T-cell (primary cell): ENCODE results near the gene KNL1. TPM values are rescaled to one million over a fixed set of nuclear protein-coding genes. Genes with fewer than 3 reads are reported as not detected.
"Not testable (repeated sequence)": the region's sequence is repeated elsewhere in the genome, so short reads cannot be mapped to it uniquely, and the experiment has no call there.

Experiments used
- ATAC-seq, 4 experiments: fragments of 200-7000 bp in 3 of 4; fragments of 150-1000 bp in 1 of 4; cut with Tn5 transposase; replicated peaks in 1 of 4; 1 replicate in 3 of 4; 2 replicates in 1 of 4; pipeline ENCODE4 v1.10.0; 2021; ENCODE audit warnings: moderate library complexity in 3 of 4, mild to moderate bottlenecking in 2 of 4, moderate number of reproducible peaks in 1 of 4
- CTCF ChIA-PET, 2 donors: fragments of 300-600 bp; sonication (Branson Sonifier 250); formaldehyde crosslinking; loops; one replicate each; lab custom pipeline; 2022; ENCODE audit warnings: antibody characterized with exemption in 2 of 2; lab: Charles Lee
- POLR2A ChIA-PET, 2 donors: fragments of 300-600 bp; sonication (Branson Sonifier 250); formaldehyde crosslinking; loops; one replicate each; lab custom pipeline; 2022; ENCODE audit warnings: antibody characterized with exemption in 2 of 2; lab: Charles Lee
- DNase-seq, 35 experiments: peaks; one replicate each; pipeline versions ENCODE4 v3.0.0 to v3.0.0-alpha.2; 2013 to 2023
- H3K27ac ChIP-seq: one replicate; pipeline ENCODE4 v1.5.1; 2013; ENCODE audit warnings: low read length
- H3K27me3 ChIP-seq, 2 experiments: replicated peaks in 1 of 2; 1 replicate in 1 of 2; 2 replicates in 1 of 2; pipeline versions ENCODE4 v1.6.1 to v1.7.0; 2013; ENCODE audit warnings: low read length in 1 of 2, mixed read lengths in 1 of 2; ENCODE audit not compliant: control insufficient read depth in 2 of 2, insufficient read depth in 2 of 2; ENCODE audit errors: extremely low read depth in 1 of 2
- H3K36me3 ChIP-seq, 2 donors: 1 replicate in 1 of 2; 2 replicates in 1 of 2; pipeline versions ENCODE4 v1.6.1 to v1.7.0; 2013; ENCODE audit warnings: low read length in 1 of 2; ENCODE audit not compliant: control insufficient read depth in 2 of 2, insufficient read depth in 1 of 2; ENCODE audit errors: extremely low read depth in 1 of 2
- H3K4me1 ChIP-seq, 2 experiments: 1 replicate in 1 of 2; 2 replicates in 1 of 2; pipeline versions ENCODE4 v1.6.1 to v1.7.0; 2013; ENCODE audit warnings: low read length in 2 of 2, mixed read lengths in 1 of 2; ENCODE audit not compliant: insufficient read depth in 2 of 2, control insufficient read depth in 1 of 2; ENCODE audit errors: extremely low read depth in 1 of 2
- H3K4me3 ChIP-seq, 2 donors: 1 replicate in 1 of 2; 2 replicates in 1 of 2; pipeline versions ENCODE4 v1.5.1 to v1.7.0; 2013; ENCODE audit warnings: mild to moderate bottlenecking in 2 of 2, low read length in 1 of 2, moderate library complexity in 1 of 2; ENCODE audit not compliant: control insufficient read depth in 1 of 2; ENCODE audit errors: extremely low read depth in 1 of 2
- H3K9me3 ChIP-seq: 2 replicates; pipeline ENCODE4 v1.7.0; 2013
- H3K27ac Mint-ChIP-seq, 2 donors: one replicate each; pipeline ENCODE4 v1.8.0; 2020 to 2021; ENCODE audit warnings: mild to moderate bottlenecking in 2 of 2, mixed read lengths in 2 of 2
- H3K27me3 Mint-ChIP-seq, 2 donors: one replicate each; pipeline ENCODE4 v1.8.0; 2021 to 2022; ENCODE audit warnings: mixed read lengths in 2 of 2
- H3K36me3 Mint-ChIP-seq: one replicate; pipeline ENCODE4 v1.8.0; 2021; ENCODE audit warnings: mixed read lengths
- H3K4me1 Mint-ChIP-seq, 3 donors: one replicate each; pipeline ENCODE4 v1.8.0; 2020 to 2022; ENCODE audit warnings: mixed read lengths in 3 of 3, mild to moderate bottlenecking in 1 of 3
- H3K4me3 Mint-ChIP-seq, 3 donors: one replicate each; pipeline ENCODE4 v1.8.0; 2020 to 2022; ENCODE audit warnings: mild to moderate bottlenecking in 3 of 3, mixed read lengths in 3 of 3, moderate library complexity in 3 of 3
- H3K9me3 Mint-ChIP-seq, 3 donors: one replicate each; pipeline ENCODE4 v1.8.0; 2020 to 2022; ENCODE audit warnings: mixed read lengths in 3 of 3
- WGBS: methylation state at CpG from one replicate; pipeline ENCODE4 v1.1.5; 2013; ENCODE audit warnings: missing lambda C conversion rate; ENCODE audit not compliant: insufficient coverage; 5-methylcytosine and 5-hydroxymethylcytosine counted together
- total RNA-seq, 35 experiments: library from RNA in 6 of 35; stranded (reverse) in 6 of 35; fragments of 120-200 nt in 1 of 35; gene quantifications; one replicate each; pipeline versions ENCODE4 v1.2.1 to v1.2.4 and lab custom pipeline; 2013 to 2026

KNL1 gene
- total RNA-seq, 5 donors from 2014 or later (not counting 1 experiment from before 2014, with no cell fraction given): 0.55 to 3.8 (median 1.7) TPM

GRCh38 chr15:40565333-40566238 lies 28.5 kb upstream of the KNL1 start:
- Histone ChIP-seq H3K9me3 (no peaks in the 10 kb centered on the region), H3K27ac (peak overlapping the region; percentile 63), H3K36me3 (peaks cover 0 to 6% of the 10 kb centered on the region in 2 donors), H3K27me3 (peaks cover 0 to 7% of the 10 kb centered on the region in 2 experiments), H3K4me1 (peaks cover 22 to 33% of the 10 kb centered on the region in 2 experiments), H3K4me3 (peak overlapping the region; percentile 79 to 95)
- Mint-ChIP-seq H3K27me3 (no peaks in the 10 kb centered on the region), H3K4me1 (peaks cover 56 to 67% (median 57%) of the 10 kb centered on the region in 3 donors), H3K4me3 (peak overlapping the region; percentile 88 to 95 (median 94)), H3K9me3 (no peaks in the 10 kb centered on the region), H3K27ac (peak overlapping the region; percentile 84 to 94), H3K36me3 (peaks cover 13% of the 10 kb centered on the region)
- DNase-seq (no peak), ATAC-seq (no peak)
- WGBS: 54% methylated on average over 13 of the region's 20 CpGs
- ChIA-PET POLR2A (interaction anchor here (0.6 to 1.0 kb wide), 6 partner anchors 24 to 329 kb away, joined by 3 to 8 read pairs (median 6); partner anchors contain the start of genes RAD51 (in 1 of the 2) and VPS18 (in 1 of the 2)), CTCF (interaction anchor here (0.5 to 1.8 kb wide), 12 partner anchors 14 to 332 kb away, joined by 3 to 23 read pairs (median 6); partner anchors contain the start of genes BAHD1 (in 1 of the 2), RAD51 (in 1 of the 2) and VPS18 (in 1 of the 2))

- WGBS: 64% methylated on average over 6 of the region's 7 CpGs
- Mint-ChIP-seq H3K4me3 (peak overlapping the region in 1 of 3 donors; percentile 95), H3K36me3 (peaks cover under 1% of the 10 kb centered on the region), H3K4me1 (peaks cover 52 to 60% (median 55%) of the 10 kb centered on the region in 3 donors), H3K27ac (peak overlapping the region in 1 of 2 donors; percentile 44), H3K9me3 (no peaks in the 10 kb centered on the region), H3K27me3 (no peaks in the 10 kb centered on the region)
- peaks cover 22 to 37% of the 10 kb centered on the region in 2 experiments for H3K4me1 ChIP-seq
- no peak overlapping the region for H3K4me3 ChIP-seq
- H3K36me3 ChIP-seq: peaks cover 0 to 12% of the 10 kb centered on the region in 2 donors
- ChIA-PET POLR2A (interaction anchor here in 1 of 2 donors (0.7 kb wide), 2 partner anchors 24 to 152 kb away, joined by 6 read pairs; no protein-coding TSS in a partner anchor), CTCF (interaction anchor here in 1 of 2 donors (0.7 kb wide), 1 partner anchor 327 kb away, joined by 3 read pairs; the partner anchor contains the start of gene VPS18)
- no peak overlapping the region for H3K27ac ChIP-seq
- no peak for DNase-seq
- peaks cover 0 to 7% of the 10 kb centered on the region in 2 experiments for H3K27me3 ChIP-seq
- ATAC-seq: no peak
- no peaks in the 10 kb centered on the region for H3K9me3 ChIP-seq
Measured at GRCh38 chr15:40567111-40567510, 26.9 kb upstream of the KNL1 start.

- POLR2A ChIA-PET: interaction anchor here (0.6 to 1.8 kb wide), 6 partner anchors 20 to 273 kb away, joined by 3 to 18 read pairs (median 5); partner anchors contain the start of genes INAFM2 (in 1 of the 2) and RAD51 (in 1 of the 2)
- WGBS: under 1% methylated on average over 56 of the region's 62 CpGs
- CTCF ChIA-PET: interaction anchor here (0.6 to 1.5 kb wide), 11 partner anchors 20 to 1944 kb away, joined by 3 to 27 read pairs (median 4); partner anchors contain the start of genes RAD51 (in 1 of the 2) and VPS18 (in 1 of the 2)
- peak within 1 kb of the TSS; percentile 87 to 94 for H3K4me3 ChIP-seq
- DNase-seq (peak; percentile 81 to 95 (median 89)), ATAC-seq (peak; percentile 66 to 68 (median 67))
- Mint-ChIP-seq H3K4me1 (peaks cover 41 to 52% (median 44%) of the 10 kb centered on the region in 3 donors), H3K27ac (peak within 1 kb of the TSS; percentile 96 to 97), H3K36me3 (peaks cover 15% of the 10 kb centered on the region), H3K4me3 (peak within 1 kb of the TSS; percentile 95 to 98 (median 97)), H3K9me3 (no peaks in the 10 kb centered on the region), H3K27me3 (no peaks in the 10 kb centered on the region)
- peaks cover 3 to 25% of the 10 kb centered on the region in 2 donors for H3K36me3 ChIP-seq
- H3K4me1 ChIP-seq: peaks cover 18 to 21% of the 10 kb centered on the region in 2 experiments
- no peaks in the 10 kb centered on the region for H3K9me3 ChIP-seq
- peaks cover 0 to 7% of the 10 kb centered on the region in 2 experiments for H3K27me3 ChIP-seq
- peak within 1 kb of the TSS; percentile 88 for H3K27ac ChIP-seq
Measured at GRCh38 chr15:40569129-40569953, 24.7 kb upstream of the KNL1 start, which contains the start of gene RPUSD2. RPUSD2 (plus strand) TSS chr15:40569299; CDS start chr15:40569338, 39 bp downstream.

- Histone ChIP-seq H3K27me3 (no peaks in the 10 kb centered on the region), H3K36me3 (peaks cover 3 to 36% of the 10 kb centered on the region in 2 donors), H3K27ac (no peak overlapping the region), H3K9me3 (no peaks in the 10 kb centered on the region), H3K4me1 (peaks cover 4 to 6% of the 10 kb centered on the region in 2 experiments), H3K4me3 (no peak overlapping the region)
- Mint-ChIP-seq H3K4me1 (peaks cover 23 to 24% (median 23%) of the 10 kb centered on the region in 3 donors), H3K27me3 (no peaks in the 10 kb centered on the region), H3K27ac (no peak overlapping the region), H3K4me3 (no peak overlapping the region), H3K9me3 (no peaks in the 10 kb centered on the region), H3K36me3 (peaks cover 24% of the 10 kb centered on the region)
- no peak for ATAC-seq
- DNase-seq: no peak
- CTCF ChIA-PET: interaction anchor here in 1 of 2 donors (0.6 kb wide), 1 partner anchor 25 kb away, joined by 3 read pairs; no protein-coding TSS in a partner anchor
- POLR2A ChIA-PET: interaction anchor here in 1 of 2 donors (0.6 kb wide), 2 partner anchors 15 to 639 kb away, joined by 3 read pairs; no protein-coding TSS in a partner anchor
Measured at GRCh38 chr15:40575113-40575512, 18.9 kb upstream of the KNL1 start.

GRCh38 chr15:40576914-40577313 lies 17.1 kb upstream of the KNL1 start:
- ChIA-PET CTCF (interaction anchor here (0.6 to 0.7 kb wide), 2 partner anchors 11 to 14 kb away, joined by 5 to 7 read pairs; no protein-coding TSS in a partner anchor), POLR2A (interaction anchor here in 1 of 2 donors (0.5 kb wide), 1 partner anchor 68 kb away, joined by 3 read pairs; no protein-coding TSS in a partner anchor)
- H3K27ac Mint-ChIP-seq, H3K27me3 ChIP-seq, H3K4me3 ChIP-seq, H3K4me3 Mint-ChIP-seq, DNase-seq, ATAC-seq, H3K27me3 Mint-ChIP-seq, H3K4me1 ChIP-seq, H3K9me3 Mint-ChIP-seq, H3K9me3 ChIP-seq, H3K27ac ChIP-seq: not testable (repeated sequence)
- no CpG with 5 or more reads among the region's 5 CpGs for WGBS
- H3K36me3 ChIP-seq: peaks cover 3 to 28% of the 10 kb centered on the region in 2 donors
- Mint-ChIP-seq H3K4me1 (peaks cover 6 to 11% (median 8%) of the 10 kb centered on the region in 3 donors), H3K36me3 (peaks cover 24% of the 10 kb centered on the region)
